ENCODE data around the gene CAV3.

GRCh38 chr3:8780279-8780678 is 46.7 kb downstream of the CAV3 start:
- no peak for TF ChIP-seq CTCF (IDR thresholded peaks at IDR 0.05)
- no peak for TF ChIP-seq POLR2A (IDR thresholded peaks at IDR 0.05)
